ENCODE data around the gene C11orf21.
A peak's percentile ranks its signal among the peaks of the same experiment; 100 is the strongest.

The C11orf21 gene

GRCh38 chr11:2325719-2326118 is 24.0 kb upstream of the C11orf21 start:
- DNase-seq: peak in 1 of 42 donors; percentile 16
- intact Hi-C loops (cut with DNase I): no loop called here

GRCh38 chr11:2325123-2325522 is 23.4 kb upstream of the C11orf21 start:
- intact Hi-C loops (cut with DNase I): no loop called here
- peak in 1 of 42 donors; percentile 13 for DNase-seq

- intact Hi-C loops (cut with DNase I): no loop called here
- DNase-seq: no peak
Observed at GRCh38 chr11:2321311-2321683, 19.6 kb upstream of the C11orf21 start.

- peak in 1 of 42 donors; percentile 27 for DNase-seq
- intact Hi-C loops (cut with DNase I): no loop called here
Observed at GRCh38 chr11:2320568-2321310, 19.0 kb upstream of the C11orf21 start.

GRCh38 chr11:2319791-2320472 is 18.2 kb upstream of the C11orf21 start:
- DNase-seq: peak in 2 of 42 donors; percentile 13 to 24
- intact Hi-C loops (cut with DNase I): loop anchor here (10.0 kb wide), 1 partner anchor 55 kb away; the partner anchor contains the start of gene CD81

- intact Hi-C loops (cut with DNase I): loop anchor here (10.0 kb wide), 1 partner anchor 56 kb away; the partner anchor contains the start of gene CD81
- DNase-seq: no peak
Observed at GRCh38 chr11:2318707-2319106, 17.0 kb upstream of the C11orf21 start.

GRCh38 chr11:2318123-2318522 is 16.4 kb upstream of the C11orf21 start:
- no peak for DNase-seq

GRCh38 chr11:2317354-2318050 is 15.8 kb upstream of the C11orf21 start:
- intact Hi-C loops (cut with DNase I): loop anchor here (10.0 kb wide), 1 partner anchor 57 kb away; the partner anchor contains the start of gene CD81
- peak in 3 of 42 donors; percentile 18 to 27 (median 18) for DNase-seq

More at GRCh38 chr11:2318123-2318522, 16.4 kb upstream of the C11orf21 start:
- intact Hi-C loops (cut with DNase I): loop anchor here (10.0 kb wide), 1 partner anchor 57 kb away; the partner anchor contains the start of gene CD81

GRCh38 chr11:2316963-2317244 is 15.2 kb upstream of the C11orf21 start:
- no peak for DNase-seq
- intact Hi-C loops (cut with DNase I): loop anchor here (10.0 kb wide), 1 partner anchor 58 kb away; the partner anchor contains the start of gene CD81

GRCh38 chr11:2316169-2316962 is 14.6 kb upstream of the C11orf21 start:
- intact Hi-C loops (cut with DNase I): loop anchor here (10.0 kb wide), 1 partner anchor 58 kb away; the partner anchor contains the start of gene CD81
- peak in 5 of 42 donors; percentile 12 to 35 (median 20) for DNase-seq

- peak in 9 of 42 donors; percentile 6 to 46 (median 23) for DNase-seq
- intact Hi-C loops (cut with DNase I): loop anchor here (10.0 kb wide), 1 partner anchor 59 kb away; the partner anchor contains the start of gene CD81
Observed at GRCh38 chr11:2315395-2316168, 13.9 kb upstream of the C11orf21 start.

GRCh38 chr11:2314525-2315394 is 13.0 kb upstream of the C11orf21 start:
- DNase-seq: peak; percentile 63 to 91 (median 82)
- intact Hi-C loops (cut with DNase I): loop anchor here (10.0 kb wide), 1 partner anchor 60 kb away; the partner anchor contains the start of gene CD81

GRCh38 chr11:2314136-2314524 is 12.4 kb upstream of the C11orf21 start:
- DNase-seq: peak in 3 of 42 donors; percentile 14 to 29 (median 29)
- intact Hi-C loops (cut with DNase I): loop anchor here (10.0 kb wide), 1 partner anchor 61 kb away; the partner anchor contains the start of gene CD81

GRCh38 chr11:2313051-2313951 is 11.6 kb upstream of the C11orf21 start:
- intact Hi-C loops (cut with DNase I): loop anchor here (10.0 kb wide), 1 partner anchor 62 kb away; the partner anchor contains the start of gene CD81

GRCh38 chr11:2312232-2313042 is 10.7 kb upstream of the C11orf21 start:
- intact Hi-C loops (cut with DNase I): loop anchor here (10.0 kb wide), 1 partner anchor 62 kb away; the partner anchor contains the start of gene CD81
- peak in 2 of 42 donors; percentile 7 to 29 for DNase-seq

More at GRCh38 chr11:2313051-2313951, 11.6 kb upstream of the C11orf21 start:
- peak in 5 of 42 donors; percentile 11 to 33 (median 15) for DNase-seq
